ENCODE measurements around the gene ECHS1.

DNA sequence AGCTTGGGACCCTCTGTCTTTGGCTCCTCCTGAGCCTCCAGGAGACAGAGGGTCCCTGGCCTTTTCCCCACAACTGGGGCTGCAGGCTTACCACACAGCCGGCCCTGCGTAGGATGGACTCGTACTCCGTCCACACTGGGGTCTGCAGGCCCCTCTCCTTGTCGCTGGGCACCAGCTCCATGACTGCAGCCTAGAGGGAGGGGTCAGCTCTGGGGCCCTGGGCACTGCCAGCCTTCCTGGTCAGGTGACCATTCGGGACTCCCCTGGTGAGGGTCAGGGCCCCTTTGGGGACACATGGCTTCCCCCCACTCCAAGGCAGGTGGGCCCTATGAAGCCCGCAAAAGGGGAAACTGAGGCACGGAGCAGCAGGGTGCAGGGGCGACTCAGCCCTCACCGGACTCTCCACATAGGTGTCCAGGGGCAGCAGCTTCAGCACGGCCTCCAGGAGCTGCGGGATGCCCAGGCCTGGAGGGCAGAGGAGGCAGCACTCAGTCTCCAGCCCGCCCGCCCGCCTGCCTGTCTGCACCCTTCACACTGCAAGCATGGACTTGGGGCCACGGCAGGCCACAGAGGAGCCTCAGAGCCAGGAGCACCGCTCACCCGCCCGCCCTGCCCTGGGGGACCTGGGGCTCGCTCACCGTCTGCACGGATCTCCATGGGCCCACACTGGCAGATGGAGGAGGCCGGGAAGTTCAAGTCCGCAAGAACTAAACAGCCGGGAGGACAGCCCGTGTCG lies 16.4 kb downstream of the ECHS1 start:
- no peak for TF ChIP-seq POLR2AphosphoS5 (IDR thresholded peaks at IDR 0.05)
- TF ChIP-seq, protein P1, sequence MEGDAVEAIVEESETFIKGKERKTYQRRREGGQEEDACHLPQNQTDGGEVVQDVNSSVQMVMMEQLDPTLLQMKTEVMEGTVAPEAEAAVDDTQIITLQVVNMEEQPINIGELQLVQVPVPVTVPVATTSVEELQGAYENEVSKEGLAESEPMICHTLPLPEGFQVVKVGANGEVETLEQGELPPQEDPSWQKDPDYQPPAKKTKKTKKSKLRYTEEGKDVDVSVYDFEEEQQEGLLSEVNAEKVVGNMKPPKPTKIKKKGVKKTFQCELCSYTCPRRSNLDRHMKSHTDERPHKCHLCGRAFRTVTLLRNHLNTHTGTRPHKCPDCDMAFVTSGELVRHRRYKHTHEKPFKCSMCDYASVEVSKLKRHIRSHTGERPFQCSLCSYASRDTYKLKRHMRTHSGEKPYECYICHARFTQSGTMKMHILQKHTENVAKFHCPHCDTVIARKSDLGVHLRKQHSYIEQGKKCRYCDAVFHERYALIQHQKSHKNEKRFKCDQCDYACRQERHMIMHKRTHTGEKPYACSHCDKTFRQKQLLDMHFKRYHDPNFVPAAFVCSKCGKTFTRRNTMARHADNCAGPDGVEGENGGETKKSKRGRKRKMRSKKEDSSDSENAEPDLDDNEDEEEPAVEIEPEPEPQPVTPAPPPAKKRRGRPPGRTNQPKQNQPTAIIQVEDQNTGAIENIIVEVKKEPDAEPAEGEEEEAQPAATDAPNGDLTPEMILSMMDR (IDR thresholded peaks at IDR 0.05): no peak
- TF ChIP-seq POLR2A (IDR thresholded peaks at IDR 0.05): no peak
- TF ChIP-seq EP300 (IDR thresholded peaks at IDR 0.05): no peak

Measured in stomach (tissue), 4 donors.